K562 (cell line): ENCODE data around the gene BAG2. TPM values are rescaled to one million over a fixed set of nuclear protein-coding genes. Genes with fewer than 3 reads are reported as not detected.

Experiments
- ATAC-seq: fragments of 200-7000 bp; cut with Tn5 transposase; 3 replicates; pipeline ENCODE4 v1.9.1; 2020; ENCODE audit warnings: moderate library complexity
- BruUV-seq: library from RNA; stranded (reverse); fragments of 400-500 nt; replicated peaks from 2 replicates; lab custom pipeline; 2021; lab: Mats Ljungman, UMichigan
- CTCF ChIA-PET: fragments of 300-600 bp; formaldehyde crosslinking; extraction: SDS; loops from one replicate; lab custom pipeline; 2021; ENCODE audit warnings: low intra/inter-chr PET ratio; lab: Yijun Ruan, JAX
- POLR2A ChIA-PET: fragments of 300-600, 350-650 bp; sonication (Branson Sonifier 250); formaldehyde crosslinking; extraction: SDS; loops from one replicate; lab custom pipeline; 2021; ENCODE audit warnings: antibody characterized with exemption, inconsistent platforms; lab: Yijun Ruan, JAX
- DNase-seq, 4 experiments: peaks; one replicate each; pipeline versions ENCODE4 v3.0.0 to v3.0.0-alpha.2; 2011 to 2018; ENCODE audit warnings: low spot score in 3 of 4, mixed read lengths in 3 of 4; ENCODE audit errors: extremely low read depth in 1 of 4
- FAIRE-seq: peaks from 2 replicates; lab custom pipeline; 2011; peaks lifted over from hg19 to GRCh38; lab: Jason Lieb, UNC
- H2AFZ ChIP-seq: 2 replicates; pipeline ENCODE4 v1.6.0; 2011; ENCODE audit warnings: low read depth, low read length, control low read depth, inconsistent platforms
- H3K27ac ChIP-seq: fragments of 200-600 bp; 3 replicates; pipeline ENCODE4 v1.8.0; 2011; ENCODE audit warnings: low read depth, mild to moderate bottlenecking, control low read depth, inconsistent platforms, low read length, moderate library complexity, mixed read lengths; ENCODE audit errors: extremely low read depth
- H3K27me3 ChIP-seq, 2 experiments: fragments of 300-600 bp in 1 of 2; 2 replicates in 1 of 2; 3 replicates in 1 of 2; pipeline versions ENCODE4 v1.6.0 to v1.8.0; 2011; ENCODE audit warnings: inconsistent platforms in 2 of 2, low read length in 2 of 2, mild to moderate bottlenecking in 1 of 2, mixed read lengths in 1 of 2, moderate library complexity in 1 of 2; ENCODE audit not compliant: control insufficient read depth in 2 of 2, insufficient read depth in 2 of 2
- H3K36me3 ChIP-seq: fragments of 300-600 bp; 3 replicates; pipeline ENCODE4 v1.8.0; 2011; ENCODE audit warnings: mild to moderate bottlenecking, low read length, inconsistent platforms; ENCODE audit not compliant: control insufficient read depth, insufficient read depth
- H3K4me1 ChIP-seq, 2 experiments: fragments of 200-600 bp in 1 of 2; replicated peaks in 1 of 2; 2 replicates in 1 of 2; 3 replicates in 1 of 2; pipeline versions ENCODE4 v1.5.1 to v1.8.0; 2011; ENCODE audit warnings: inconsistent platforms in 2 of 2, low read length in 2 of 2, mild to moderate bottlenecking in 1 of 2, mixed read lengths in 1 of 2, moderate library complexity in 1 of 2; ENCODE audit not compliant: control insufficient read depth in 2 of 2, insufficient read depth in 2 of 2
- H3K4me2 ChIP-seq: 2 replicates; pipeline ENCODE4 v1.6.1; 2011; ENCODE audit warnings: low read length, control low read depth, inconsistent platforms, mixed read lengths; ENCODE audit not compliant: insufficient read depth
- H3K4me3 ChIP-seq: fragments of 200-600 bp; sonication (generic), shearing (Covaris generic); 2 replicates; pipeline ENCODE4 v1.5.1; 2016; ENCODE audit warnings: control low read depth, inconsistent platforms
- H3K79me2 ChIP-seq: fragments of 200-600 bp; 3 replicates; pipeline ENCODE4 v1.8.0; 2011; ENCODE audit warnings: low read length, inconsistent platforms; ENCODE audit not compliant: control insufficient read depth, insufficient read depth
- H3K9ac ChIP-seq, 2 experiments: 2 replicates each; pipeline versions ENCODE4 v1.6.0 to v1.6.1; 2011; ENCODE audit warnings: low read depth in 2 of 2, low read length in 2 of 2, control low read depth in 1 of 2, inconsistent platforms in 1 of 2, mild to moderate bottlenecking in 1 of 2, mixed read lengths in 1 of 2; ENCODE audit not compliant: insufficient read depth in 1 of 2
- H3K9me1 ChIP-seq: one replicate; pipeline ENCODE4 v1.6.0; 2011; ENCODE audit warnings: inconsistent platforms, mild to moderate bottlenecking, low read length, moderate library complexity; ENCODE audit not compliant: control insufficient read depth, insufficient read depth
- H3K9me3 ChIP-seq: replicated peaks from 2 replicates; pipeline ENCODE4 v1.5.1; 2011; ENCODE audit warnings: low read depth, low read length, inconsistent platforms; ENCODE audit not compliant: control insufficient read depth, insufficient read depth
- H4K20me1 ChIP-seq: replicated peaks from 2 replicates; pipeline ENCODE4 v1.6.1; 2011; ENCODE audit warnings: low read length, inconsistent platforms, mixed read lengths; ENCODE audit not compliant: control insufficient read depth, insufficient read depth
- CBX3 ChIP-seq, 2 experiments: IDR thresholded peaks; 1 replicate in 1 of 2; 2 replicates in 1 of 2; pipeline ENCODE4 v1.6.1; 2012; ENCODE audit warnings: inconsistent platforms in 2 of 2, low read length in 2 of 2, borderline replicate concordance in 1 of 2, control low read depth in 1 of 2
- CEBPG ChIP-seq, 3 experiments: fragments of 200-800 bp in 1 of 3; sonication (Bioruptor generic) in 1 of 3; sonication (generic) in 1 of 3; formaldehyde crosslinking in 1 of 3; IDR thresholded peaks in 2 of 3; conservative IDR thresholded peaks in 1 of 3; 2 replicates each; pipeline versions ENCODE4 v1.6.1 to v1.8.0; 2016 to 2022; ENCODE audit warnings: missing compliant biosample characterization in 2 of 3, missing genetic modification characterization in 2 of 3, mild to moderate bottlenecking in 1 of 3, missing genetic modification reagents in 1 of 3
- CHD2 ChIP-seq: IDR thresholded peaks from 2 replicates; pipeline ENCODE4 v1.6.1; 2011; ENCODE audit warnings: low read depth, low read length
- MEIS2 ChIP-seq: fragments of 450-650 bp; IDR thresholded peaks from 2 replicates; pipeline ENCODE4 v1.6.1; 2014; ENCODE audit warnings: mild to moderate bottlenecking; ENCODE audit not compliant: partially characterized antibody
- NR1H2 ChIP-seq: sonication (generic); formaldehyde crosslinking; IDR thresholded peaks from 2 replicates; pipeline ENCODE4 v1.4.0; 2020; ENCODE audit warnings: mild to moderate bottlenecking, missing genetic modification reagents
- NR2C2 ChIP-seq, 2 experiments: fragments of 200-800 bp in 1 of 2; sonication (Bioruptor generic) in 1 of 2; sonication (generic) in 1 of 2; formaldehyde crosslinking in 1 of 2; IDR thresholded peaks; 2 replicates each; pipeline versions ENCODE4 v1.6.1 to v1.8.0; 2016 to 2022; ENCODE audit warnings: mild to moderate bottlenecking in 1 of 2, missing compliant biosample characterization in 1 of 2, missing genetic modification characterization in 1 of 2, missing genetic modification reagents in 1 of 2
- PHF20 ChIP-seq: fragments of 450-650 bp; IDR thresholded peaks from 2 replicates; pipeline ENCODE4 v1.6.1; 2018; ENCODE audit not compliant: partially characterized antibody
- PRMT5 ChIP-seq: sonication (generic); formaldehyde crosslinking; IDR thresholded peaks from 2 replicates; pipeline ENCODE4 v1.5.0; 2020; ENCODE audit warnings: missing genetic modification reagents
- TRIM28 ChIP-seq: fragments of 450-650 bp; IDR thresholded peaks from 2 replicates; pipeline ENCODE4 v1.6.1; 2017
- XRCC5 ChIP-seq: fragments of 200-400 bp; formaldehyde crosslinking; IDR thresholded peaks from 2 replicates; pipeline ENCODE4 v1.6.1; 2017; ENCODE audit warnings: low read depth, mild to moderate bottlenecking, low read length
- ZC3H11A ChIP-seq: IDR thresholded peaks from 2 replicates; pipeline ENCODE4 v1.6.1; 2012; ENCODE audit warnings: low read depth, low read length, improper control_type of control experiment
- ZFPM2 ChIP-seq: fragments of 250-450 bp; sonication (Bioruptor Pico); IDR thresholded peaks from 2 replicates; pipeline ENCODE4 v1.5.1; 2022; ENCODE audit warnings: mild to moderate bottlenecking
- ZNF140 ChIP-seq: fragments of 250-450 bp; sonication (Bioruptor Pico); IDR thresholded peaks from 2 replicates; pipeline ENCODE4 v1.8.0; 2021; ENCODE audit warnings: moderate library complexity, mild to moderate bottlenecking, inconsistent platforms
- ZNF76 ChIP-seq: fragments of 250-450 bp; sonication (Bioruptor Pico); IDR thresholded peaks from 2 replicates; pipeline ENCODE4 v1.4.0; 2020; ENCODE audit warnings: mild to moderate bottlenecking, moderate library complexity, borderline replicate concordance
- WGBS: fragments of 100-300 bp; shearing (Covaris generic); methylation state at CpG from one replicate; pipeline ENCODE4 v1.1.6; 2016; ENCODE audit warnings: low coverage, mixed read lengths; ENCODE audit not compliant: insufficient coverage; ENCODE audit errors: missing lambda C conversion rate; 5-methylcytosine and 5-hydroxymethylcytosine counted together
- in situ Hi-C: fragments of 300-500 bp; cut with MboI; formaldehyde crosslinking; loops from 4 replicates; pipeline ENCODE4 v1.15.0; 2018; ENCODE audit warnings: inconsistent platforms, mixed read lengths
- intact Hi-C: fragments of 100-400 bp; cut with micrococcal nuclease; formaldehyde crosslinking; loops from 2 replicates; pipeline ENCODE4 v1.14.2; 2022
- polyA plus RNA-seq, 8 experiments: library from polyadenylated mRNA; depleted of rRNA in 4 of 8; stranded (reverse) in 5 of 8; unstranded in 3 of 8; fragments of >200 nt; fragmentation: Nextera tagmentation in 2 of 8; fragmentation: Illumina TruSeq in 1 of 8; extraction: Ambion mirVana in 2 of 8; extraction: Trizol in 1 of 8; gene quantifications; 2 replicates each; pipeline versions ENCODE4 v1.2.1 to v1.2.3, GENCODE V29; 2011 to 2014; ENCODE audit warnings: inconsistent platforms in 1 of 8, missing spikeins in 1 of 8
- total RNA-seq, 7 experiments: library from RNA; depleted of rRNA in 6 of 7; stranded (reverse); fragments of >200 nt in 6 of 7; fragmentation: Illumina TruSeq in 2 of 7; extraction: Trizol in 2 of 7; gene quantifications; 2 replicates each; pipeline versions ENCODE4 v1.2.1 to v1.2.3, GENCODE V29; 2011 to 2021; ENCODE audit warnings: low replicate concordance in 1 of 7
- TF ChIP-seq, protein P1 (sequence below), 2 experiments: fragments of 450-650 bp in 1 of 2; sonication (generic) in 1 of 2; formaldehyde crosslinking; conservative IDR thresholded peaks; 2 replicates each; pipeline versions ENCODE4 v1.4.0 to v1.8.1; 2020 to 2022; ENCODE audit warnings: mild to moderate bottlenecking in 1 of 2, missing genetic modification reagents in 1 of 2

Gene BAG2
- total and polyA plus RNA-seq, 9 of the 15 experiments (the other 6 are each of a cell fraction or from before 2014, with no cell fraction given): 12.8 to 20.7 (median 17.6) TPM

DNA sequence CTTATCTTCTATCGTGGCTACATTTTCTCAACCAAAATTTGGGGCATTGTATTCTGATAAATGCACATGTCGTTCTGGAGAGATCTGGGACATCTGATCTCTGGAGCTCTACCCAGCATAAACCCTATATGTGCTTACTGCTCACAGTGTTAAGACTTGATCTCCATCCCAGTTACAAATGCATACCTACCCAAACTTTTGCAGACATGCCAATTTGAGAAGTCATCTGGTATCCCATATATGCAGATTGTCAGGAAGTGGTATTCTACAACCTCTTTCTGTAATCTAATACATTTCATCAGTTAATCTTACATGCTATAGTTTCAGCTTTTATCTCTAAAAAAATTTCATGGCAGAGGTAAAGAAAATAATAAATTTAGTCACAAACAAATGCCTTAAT, 11.2 kb downstream of the BAG2 start:
- Histone ChIP-seq H3K4me3 (no peak overlapping the region), H2AFZ (no peak overlapping the region), H4K20me1 (peaks cover 6% of the 10 kb centered on the region; the same call in 1 of the 2 replicates), H3K27me3 (no peaks in the 10 kb centered on the region), H3K9me3 (no peaks in the 10 kb centered on the region), H3K4me1 (no peaks in the 10 kb centered on the region; a peak in 1 of 5 replicates), H3K36me3 (peaks cover 92% of the 10 kb centered on the region), H3K27ac (no peak overlapping the region), H3K9me1 (no peaks in the 10 kb centered on the region), H3K9ac (no peak overlapping the region), H3K79me2 (peaks cover 41% of the 10 kb centered on the region), H3K4me2 (no peak overlapping the region)
- FAIRE-seq (no peak), ATAC-seq (no peak), DNase-seq (no peak)
- CTCF ChIA-PET: no interaction called here
- POLR2A ChIA-PET: interaction anchor here (0.6 to 3.5 kb wide), 8 partner anchors 8 to 232 kb away, joined by 3 to 14 read pairs (median 4); partner anchors contain the start of genes BAG2 and ZNF451
- intact Hi-C loops (no loop called here), in situ Hi-C loops (loop anchor here (10.0 kb wide), 1 partner anchor 131 kb away; the partner anchor contains the start of gene PRIM2)
- BruUV-seq: no TSS peak
- 75% methylated on average over 2 of the region's 2 CpGs for WGBS
- no peak for TF ChIP-seq ZFPM2 (CRISPR knock-in tag)
- no peak for TF ChIP-seq CHD2
- no peak for TF ChIP-seq PHF20
- TF ChIP-seq, protein P1, sequence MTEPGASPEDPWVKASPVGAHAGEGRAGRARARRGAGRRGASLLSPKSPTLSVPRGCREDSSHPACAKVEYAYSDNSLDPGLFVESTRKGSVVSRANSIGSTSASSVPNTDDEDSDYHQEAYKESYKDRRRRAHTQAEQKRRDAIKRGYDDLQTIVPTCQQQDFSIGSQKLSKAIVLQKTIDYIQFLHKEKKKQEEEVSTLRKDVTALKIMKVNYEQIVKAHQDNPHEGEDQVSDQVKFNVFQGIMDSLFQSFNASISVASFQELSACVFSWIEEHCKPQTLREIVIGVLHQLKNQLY (CRISPR knock-in tag; conservative IDR thresholded peaks at IDR 0.05): no peak
- TF ChIP-seq NR2C2 (CRISPR knock-in tag; IDR thresholded peaks at IDR 0.05): no peak
- TF ChIP-seq NR2C2 (tag; IDR thresholded peaks at IDR 0.05): no peak
- no peak for TF ChIP-seq NR1H2
- TF ChIP-seq CEBPG (CRISPR knock-in tag; IDR thresholded peaks at IDR 0.05): no peak
- no peak for TF ChIP-seq CEBPG (tag; conservative IDR thresholded peaks at IDR 0.05 in 1 of 2, IDR thresholded peaks at IDR 0.05 in 1 of 2)
- no peak for TF ChIP-seq TRIM28
- TF ChIP-seq PRMT5 (CRISPR knock-in tag): no peak
- TF ChIP-seq CBX3 (IDR thresholded peaks at IDR 0.05; ENCODE audit: borderline replicate concordance in 1 of 2, low read length in 2 of 2): no peak
- no peak for TF ChIP-seq ZC3H11A
- TF ChIP-seq ZNF76 (CRISPR knock-in tag): no peak
- TF ChIP-seq ZNF140 (CRISPR knock-in tag): no peak
- TF ChIP-seq XRCC5: no peak
- no peak for TF ChIP-seq MEIS2
